Activated CD4-positive, alpha-beta T cell treated with anti-CD3 and anti-CD28 coated beads, Interleukin-10, Interleukin-2, amounts not matched to agents 100 ng/mL and 50 ng/mL, durations not matched to agents 16 hours and 8 hours (primary cell): ENCODE results near the gene ASB5.
"Not testable (repeated sequence)": the region's sequence is repeated elsewhere in the genome, so short reads cannot be mapped to it uniquely, and the experiment has no call there.

Experiments used
- DNase-seq: peaks from one replicate; pipeline ENCODE4 v3.0.0-alpha.2; 2020

ASB5 gene, protein sequence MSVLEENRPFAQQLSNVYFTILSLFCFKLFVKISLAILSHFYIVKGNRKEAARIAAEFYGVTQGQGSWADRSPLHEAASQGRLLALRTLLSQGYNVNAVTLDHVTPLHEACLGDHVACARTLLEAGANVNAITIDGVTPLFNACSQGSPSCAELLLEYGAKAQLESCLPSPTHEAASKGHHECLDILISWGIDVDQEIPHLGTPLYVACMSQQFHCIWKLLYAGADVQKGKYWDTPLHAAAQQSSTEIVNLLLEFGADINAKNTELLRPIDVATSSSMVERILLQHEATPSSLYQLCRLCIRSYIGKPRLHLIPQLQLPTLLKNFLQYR

DNA sequence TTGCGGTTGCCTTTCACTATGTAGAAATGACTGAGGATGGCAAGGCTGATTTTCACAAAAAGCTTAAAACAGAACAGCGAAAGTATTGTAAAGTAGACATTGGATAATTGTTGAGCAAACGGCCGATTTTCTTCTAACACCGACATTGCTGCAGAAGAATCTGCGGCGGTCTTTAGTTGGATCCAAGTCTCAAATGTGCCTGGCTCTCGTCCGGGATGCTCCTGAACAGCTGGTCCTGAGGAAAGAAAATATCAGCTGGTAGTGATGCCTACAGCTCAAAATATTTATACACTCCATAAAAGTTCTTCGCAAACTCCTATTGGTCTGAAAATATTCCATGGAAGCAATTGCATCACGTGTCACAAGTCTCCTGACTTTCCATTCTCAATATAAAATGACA lies at the start of gene ASB5:
Gene ASB5, minus strand, starts transcription at position 260 of the 400 bp plus-strand sequence. Its CDS starts 114 bp downstream, at position 146.
- no peak for DNase-seq

DNA sequence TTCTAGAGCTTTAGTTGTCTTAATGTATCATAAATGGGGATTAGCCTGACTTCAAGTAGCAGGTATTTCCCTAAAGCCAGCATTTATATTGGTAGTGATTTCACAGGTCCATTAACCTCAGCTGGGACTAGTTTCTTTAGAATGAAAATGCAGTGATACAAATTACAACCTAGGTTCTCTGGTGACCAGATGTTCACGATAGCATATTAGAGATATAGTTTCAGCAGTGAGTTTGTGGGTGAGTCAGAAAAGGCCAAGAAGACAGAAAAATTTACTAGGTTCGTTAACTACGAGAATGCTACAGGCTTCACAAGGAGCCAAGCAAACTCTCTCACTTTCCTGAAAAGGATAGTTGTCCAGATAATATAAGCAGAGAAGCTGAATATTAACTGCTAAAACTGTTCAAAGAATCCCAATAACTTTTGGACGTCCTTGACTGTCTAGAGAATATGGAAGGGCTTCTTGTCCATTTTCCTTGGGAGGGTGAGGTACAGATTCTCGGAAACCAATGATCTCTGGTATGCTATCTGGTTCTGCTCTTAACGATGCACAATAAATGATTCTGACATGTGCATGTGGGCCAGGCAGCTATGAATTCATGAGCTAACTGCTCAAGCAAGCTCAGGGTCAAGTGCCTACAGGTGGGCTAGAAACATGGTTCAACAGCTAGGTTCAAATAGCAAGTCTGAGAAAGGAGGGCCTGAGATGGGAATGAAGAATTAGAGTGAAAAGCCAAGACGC lies 44.7 kb upstream of the ASB5 start:
- no peak for DNase-seq

DNA sequence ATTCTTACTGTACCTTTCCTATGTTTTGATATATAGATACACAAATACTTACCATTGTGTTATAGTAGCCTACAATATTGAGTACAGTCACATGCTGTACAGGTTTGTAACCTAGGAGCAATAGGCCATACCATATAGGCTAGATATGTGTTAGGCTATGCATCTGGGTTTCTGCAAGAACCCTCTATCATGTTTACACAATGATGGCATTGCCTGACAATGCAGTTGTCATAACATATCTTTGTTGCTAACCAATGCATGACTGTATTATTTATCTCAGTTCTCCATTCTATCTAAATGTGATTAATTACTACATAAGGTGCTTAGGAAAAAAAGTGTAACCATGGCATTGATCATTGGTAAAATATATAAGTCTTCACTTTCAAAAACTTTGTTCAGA lies 40.8 kb upstream of the ASB5 start:
- no peak for DNase-seq

DNA sequence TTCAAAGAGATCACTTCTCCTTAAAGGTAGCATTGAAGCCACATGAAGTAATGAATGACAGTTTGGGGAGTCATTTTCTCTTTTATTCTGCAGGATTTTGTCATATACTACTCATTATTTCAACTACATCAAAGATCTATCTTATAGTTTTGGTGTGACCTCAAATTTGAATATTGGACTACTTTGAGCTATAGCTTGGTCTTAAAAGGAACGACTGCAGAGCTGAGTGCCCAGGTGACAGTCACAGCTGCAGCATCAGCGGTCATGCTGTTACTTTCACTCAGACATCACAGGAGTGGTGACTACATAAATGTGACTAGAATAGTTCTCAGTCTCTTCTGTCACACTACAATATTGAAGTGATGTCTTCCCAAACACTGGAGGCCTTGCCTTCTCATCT lies 40.0 kb upstream of the ASB5 start:
- no peak for DNase-seq

DNA sequence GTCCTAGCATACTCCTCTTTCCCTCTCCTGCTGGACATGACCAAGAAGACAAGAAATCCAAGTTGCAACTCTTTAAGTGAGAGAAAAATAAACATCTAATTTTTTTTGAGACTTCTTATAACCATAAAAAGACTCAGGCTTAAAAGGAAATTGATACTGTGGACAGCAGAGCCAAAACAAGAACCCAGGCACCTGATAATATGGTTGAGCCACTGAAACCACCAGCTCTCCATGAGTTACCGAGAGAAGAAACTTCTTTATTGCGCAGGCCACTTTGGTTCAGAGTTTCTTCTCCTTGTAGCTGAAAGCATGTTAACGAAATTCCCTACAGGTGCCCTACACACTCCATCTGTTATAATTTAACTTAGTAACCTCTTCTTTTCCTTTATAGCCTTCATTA lies 39.4 kb upstream of the ASB5 start:
- no peak for DNase-seq

DNA sequence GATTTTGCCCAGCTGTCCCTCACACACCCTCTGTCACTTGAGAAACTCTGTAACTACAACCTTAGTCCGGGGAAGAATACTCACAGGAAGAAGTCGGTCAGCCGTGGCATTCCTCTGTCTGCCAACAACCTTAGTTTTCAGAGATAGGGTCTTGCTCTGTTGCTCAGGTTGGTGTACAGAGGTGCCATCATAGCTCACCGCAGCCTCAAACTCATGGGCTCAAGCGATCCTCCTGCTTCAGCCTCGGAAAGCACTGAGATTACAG lies 38.6 kb upstream of the ASB5 start:
- DNase-seq = no peak

DNA sequence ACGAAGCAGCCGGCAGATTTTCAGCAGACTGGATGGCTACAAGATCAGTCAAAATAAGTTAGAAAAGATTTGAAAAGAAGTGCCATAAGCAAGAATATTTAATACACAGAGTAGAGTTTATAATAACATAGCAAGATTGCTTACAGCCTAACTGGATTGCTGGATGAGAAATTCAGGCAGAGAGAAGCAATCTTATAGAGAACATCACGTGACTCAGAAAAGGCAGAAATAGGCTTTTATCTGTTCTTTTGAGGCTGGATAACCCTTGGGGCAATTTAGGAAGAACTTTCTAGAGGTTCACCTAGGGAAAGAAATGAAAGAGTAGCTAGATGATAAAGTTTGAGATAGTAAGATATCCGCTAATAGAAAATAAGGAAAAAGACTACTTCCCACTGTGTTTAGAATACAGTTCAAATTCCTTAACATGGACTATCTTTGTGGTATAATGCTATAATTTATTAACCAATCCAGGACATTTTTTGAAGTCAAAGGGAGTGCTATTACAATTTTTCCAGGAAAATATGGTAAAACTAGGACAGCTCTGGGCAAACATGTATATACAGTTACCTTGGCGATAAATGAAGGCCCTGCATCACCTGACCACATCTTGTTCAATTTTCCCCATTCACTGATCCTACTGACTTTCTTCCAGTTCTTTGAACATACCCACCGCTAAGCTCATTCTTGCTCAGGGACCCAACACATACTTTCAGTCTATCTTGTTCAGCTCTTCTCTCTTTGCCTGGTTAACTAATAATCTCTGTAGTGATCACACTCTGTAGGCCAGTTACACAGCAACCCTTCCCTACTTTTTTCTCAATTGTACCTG lies 38.0 kb upstream of the ASB5 start:
- DNase-seq = no peak

DNA sequence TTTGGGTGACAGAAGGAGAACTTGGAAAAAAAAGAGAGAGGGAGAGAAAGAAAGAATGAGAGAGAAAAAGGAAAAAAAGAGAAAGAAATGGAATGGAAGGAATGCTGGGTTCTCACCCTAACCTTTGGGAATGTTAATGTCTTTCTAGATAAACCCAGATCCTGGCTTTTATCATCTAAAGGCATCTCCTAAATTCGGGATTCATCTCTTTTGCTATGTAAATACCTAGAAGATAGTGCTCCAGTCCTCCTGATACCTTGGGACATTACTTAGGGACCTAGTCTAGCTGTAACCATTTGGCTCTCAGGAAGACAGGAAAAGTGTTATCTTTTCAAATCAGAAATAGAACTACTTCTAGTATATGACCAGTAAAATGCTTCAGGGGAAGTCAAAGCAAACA lies 34.9 kb upstream of the ASB5 start:
- DNase-seq = no peak

DNA sequence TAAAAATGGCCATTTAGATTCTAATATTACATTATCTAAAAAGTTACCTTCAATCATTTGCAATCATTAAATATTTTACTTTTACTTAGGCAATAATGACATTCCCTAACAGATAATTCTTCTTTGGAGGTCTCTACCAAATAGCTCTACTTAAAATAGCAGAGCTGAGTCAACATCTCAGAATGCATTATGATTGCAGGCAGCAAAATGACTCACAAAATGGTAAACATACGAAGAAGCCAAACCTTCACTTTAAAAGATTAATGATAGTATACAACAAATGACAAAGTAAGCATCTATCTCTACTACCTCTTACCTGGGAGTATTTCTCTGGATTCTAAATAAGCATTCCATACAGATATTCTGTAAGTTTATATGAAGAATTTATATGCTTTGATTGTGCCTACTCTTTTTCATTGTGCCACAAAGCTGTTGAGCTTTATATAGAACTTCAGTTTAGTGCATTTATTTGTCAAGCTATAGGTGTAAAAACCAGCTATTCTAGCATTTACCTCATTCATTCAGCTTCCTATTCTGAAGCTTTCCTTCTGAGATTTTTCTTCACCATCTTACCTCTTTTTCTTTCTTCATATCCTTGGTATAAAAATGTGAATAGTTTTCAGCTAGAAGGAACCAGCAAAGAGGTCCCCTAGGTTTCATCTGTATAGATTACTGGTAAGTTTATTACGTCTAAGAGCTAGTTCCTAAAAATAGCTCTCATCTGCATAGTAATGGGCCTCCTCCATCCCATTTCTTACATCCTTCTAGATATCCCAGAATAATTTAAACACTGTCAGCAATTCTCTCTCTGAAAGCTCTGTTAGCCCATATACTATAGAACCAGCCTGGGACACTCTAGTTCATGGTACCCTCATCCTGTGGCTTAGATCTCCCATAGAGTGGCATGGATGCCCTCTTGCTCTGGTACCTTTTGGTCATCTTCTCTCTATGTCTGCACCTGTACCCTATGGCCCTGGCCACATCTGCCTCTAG lies 33.6 kb upstream of the ASB5 start:
- no peak for DNase-seq

DNA sequence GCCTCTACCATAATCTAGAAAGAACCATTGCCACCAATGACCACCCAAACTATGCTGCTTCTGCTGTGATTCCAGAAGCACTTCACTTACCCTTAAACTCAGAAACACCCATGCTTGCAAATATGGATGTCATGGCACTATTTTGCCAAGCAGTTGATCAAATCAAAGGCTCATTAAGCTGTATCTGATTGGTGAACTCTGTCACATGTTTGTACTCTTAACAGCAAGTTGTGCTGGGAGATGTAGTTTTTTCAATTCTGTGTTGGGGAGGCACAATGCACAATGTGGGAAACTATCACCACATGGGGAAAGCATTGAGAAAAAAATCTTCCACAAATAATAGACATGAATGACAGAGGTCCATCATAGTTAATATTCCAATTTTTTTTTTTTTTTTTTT lies 31.5 kb upstream of the ASB5 start:
- DNase-seq = no peak

DNA sequence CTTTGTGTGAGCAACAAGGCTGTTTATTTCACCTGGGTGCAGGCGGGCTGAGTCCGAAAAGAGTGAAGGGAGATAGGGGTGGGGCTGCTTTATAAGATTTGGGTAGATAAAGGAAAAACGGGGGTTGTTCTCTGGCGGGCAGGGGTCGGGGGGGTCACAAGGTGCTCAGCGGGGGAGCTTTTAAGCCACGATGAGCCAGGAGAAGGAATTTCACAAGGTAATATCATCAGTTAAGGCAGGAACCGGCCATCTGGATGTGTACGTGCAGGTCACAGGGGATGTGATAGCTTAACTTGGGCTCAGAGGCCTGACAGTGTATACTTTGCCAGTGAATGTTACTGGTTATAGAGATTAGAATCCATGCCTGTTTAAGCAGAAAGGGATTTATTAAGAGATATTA lies 31.0 kb upstream of the ASB5 start:
- DNase-seq = no peak

DNA sequence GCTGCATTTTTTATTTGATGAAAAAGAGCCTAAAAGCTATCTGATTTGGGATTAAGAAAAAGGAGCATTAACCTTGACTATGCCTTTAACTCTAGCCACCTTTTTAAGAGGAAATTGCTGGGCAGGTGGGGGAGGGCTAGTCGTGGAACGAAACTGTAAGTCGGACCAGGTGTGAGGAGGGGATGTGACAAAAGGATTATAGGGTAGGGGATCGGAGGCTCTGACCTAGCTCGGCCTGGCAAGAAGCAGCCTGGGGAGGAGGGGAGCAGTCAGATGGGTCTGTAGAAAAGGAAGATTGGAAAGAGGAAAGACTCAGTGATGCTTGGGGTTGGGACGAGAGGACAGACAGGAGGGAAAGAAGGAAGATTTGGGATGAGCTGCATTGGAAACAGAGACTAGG lies 29.6 kb upstream of the ASB5 start:
- DNase-seq = no peak

DNA sequence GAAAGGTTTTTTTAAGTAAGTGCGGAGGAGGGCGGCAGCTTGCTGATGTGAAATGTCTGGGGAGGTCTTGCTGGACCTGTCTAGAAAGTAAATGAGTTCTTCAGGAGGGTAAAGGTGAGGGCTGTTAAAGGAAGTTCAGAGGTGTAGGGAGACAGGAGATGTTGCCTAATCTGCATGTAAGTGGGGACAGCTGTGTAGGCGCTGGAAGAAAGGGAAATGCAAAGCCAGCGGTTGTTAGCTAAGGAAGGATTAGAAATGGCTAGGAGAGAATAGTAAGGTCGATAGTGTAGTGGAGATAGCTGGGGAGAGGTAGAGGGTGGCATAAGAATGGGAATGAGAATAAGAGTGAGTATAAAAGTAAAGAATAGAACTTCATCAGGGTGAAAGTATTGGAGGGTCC lies 26.9 kb upstream of the ASB5 start:
- DNase-seq = not testable (repeated sequence)

DNA sequence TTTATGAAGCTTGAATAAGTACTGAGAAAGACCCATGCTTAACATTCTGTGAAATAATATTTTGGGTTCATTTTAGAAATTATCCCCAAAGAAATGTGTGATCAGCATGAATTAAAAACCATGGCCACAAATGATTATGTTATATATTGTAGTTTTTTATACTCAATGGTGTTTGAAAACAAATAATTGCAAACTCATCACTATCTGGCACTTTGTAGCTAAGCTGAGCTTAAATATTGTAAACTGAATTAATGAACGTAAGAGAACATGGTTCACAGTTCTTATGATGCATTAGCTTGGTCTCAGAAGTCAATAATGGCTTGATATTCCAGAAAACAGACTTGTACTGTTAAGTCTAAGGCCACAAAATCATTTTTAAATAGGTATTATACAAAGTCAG lies 24.6 kb upstream of the ASB5 start:
- no peak for DNase-seq

DNA sequence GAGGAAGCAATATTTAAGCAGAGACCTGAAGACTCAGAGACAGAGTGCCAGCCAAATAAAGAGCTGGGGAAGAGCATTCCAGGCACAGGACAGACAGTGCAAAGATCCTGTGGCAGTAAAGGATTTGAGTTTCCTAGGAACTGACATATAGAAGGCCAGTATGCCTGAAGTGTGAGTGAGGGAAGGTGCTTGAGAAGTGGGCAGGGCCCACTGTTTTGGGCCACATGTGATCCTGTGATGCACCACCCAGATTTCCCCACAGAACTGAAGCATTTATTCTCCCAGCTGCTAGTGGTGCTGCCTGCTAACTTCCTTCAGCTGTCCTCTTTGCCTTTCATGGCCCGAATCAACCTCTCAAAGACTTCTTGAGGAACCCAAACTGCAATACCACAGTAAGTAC lies 23.9 kb upstream of the ASB5 start:
- DNase-seq = no peak

DNA sequence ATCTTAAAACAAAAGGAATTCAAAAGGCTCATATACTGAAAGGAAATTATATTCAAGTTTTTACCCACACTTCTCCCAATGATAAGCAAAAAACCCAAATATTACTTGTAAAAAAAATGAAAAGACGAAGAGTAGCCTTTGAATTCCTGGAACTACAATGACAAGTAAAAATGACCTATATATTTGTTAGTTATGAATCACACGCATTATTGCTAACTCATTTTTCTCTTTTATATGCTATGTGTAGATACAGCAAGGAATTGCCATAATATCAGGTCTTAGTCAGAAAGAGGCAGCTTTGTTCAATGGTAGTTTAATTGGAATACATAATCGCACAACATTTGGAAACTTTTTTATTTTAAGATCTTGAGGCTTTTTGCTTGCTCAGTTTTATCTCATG lies 22.7 kb upstream of the ASB5 start:
- DNase-seq = no peak

DNA sequence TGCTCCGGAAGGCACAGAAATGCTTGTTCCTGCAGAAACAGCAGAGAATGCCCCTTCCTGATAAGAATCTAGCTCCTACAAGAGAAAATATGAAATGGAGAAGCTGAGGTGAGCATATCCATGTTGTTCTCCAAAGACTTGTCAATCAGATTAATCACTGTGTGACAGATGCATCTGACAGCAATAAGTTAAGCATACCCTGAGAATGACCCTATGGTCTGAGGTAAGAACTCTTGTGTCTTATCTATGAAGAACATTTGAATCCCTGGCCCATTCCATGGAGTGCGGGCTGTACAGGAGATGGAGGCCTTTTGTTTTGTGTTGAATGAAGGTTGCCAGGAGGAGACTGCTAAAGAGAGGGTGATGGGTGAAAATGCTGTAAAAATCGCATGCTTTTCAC lies 21.5 kb upstream of the ASB5 start:
- DNase-seq = no peak

DNA sequence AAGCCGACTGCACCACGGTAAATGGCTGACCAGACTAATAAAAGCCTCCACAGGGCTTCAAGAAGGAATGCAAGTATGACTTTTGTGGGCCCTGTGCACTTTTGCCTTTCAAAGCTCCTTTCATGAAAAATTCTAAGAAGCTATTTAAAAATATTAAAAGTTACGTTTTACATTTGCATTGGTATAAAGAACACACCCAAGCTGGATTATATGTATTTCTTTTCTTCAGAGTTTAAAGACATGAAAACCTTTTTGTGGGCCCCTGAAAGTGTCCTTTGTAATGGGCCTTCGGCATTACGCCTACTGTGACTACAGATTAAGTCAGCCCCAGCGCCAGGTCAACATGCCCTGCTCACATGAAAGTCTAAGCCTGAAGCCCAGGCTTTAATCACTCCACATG lies 20.5 kb upstream of the ASB5 start:
- no peak for DNase-seq

DNA sequence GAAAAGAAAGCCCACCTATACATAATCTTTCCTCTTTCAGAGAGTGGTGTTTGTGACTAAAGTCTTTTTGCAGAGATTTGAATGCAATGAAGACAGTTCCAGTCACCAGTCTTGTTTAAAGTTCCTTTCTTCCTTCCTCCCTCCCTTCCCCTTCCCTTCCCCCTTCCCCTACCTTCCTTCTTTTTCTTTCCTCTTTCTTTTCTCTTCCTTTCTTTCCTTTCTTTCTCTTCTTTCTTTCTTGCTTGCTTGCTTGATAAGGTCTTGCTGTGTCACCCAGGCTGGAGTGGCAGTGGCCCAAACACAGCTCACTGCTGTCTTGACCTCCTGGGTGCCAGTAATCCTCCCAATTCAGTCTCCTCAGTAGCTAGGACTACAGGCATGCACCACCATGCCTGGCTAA lies 19.0 kb upstream of the ASB5 start:
- no peak for DNase-seq

DNA sequence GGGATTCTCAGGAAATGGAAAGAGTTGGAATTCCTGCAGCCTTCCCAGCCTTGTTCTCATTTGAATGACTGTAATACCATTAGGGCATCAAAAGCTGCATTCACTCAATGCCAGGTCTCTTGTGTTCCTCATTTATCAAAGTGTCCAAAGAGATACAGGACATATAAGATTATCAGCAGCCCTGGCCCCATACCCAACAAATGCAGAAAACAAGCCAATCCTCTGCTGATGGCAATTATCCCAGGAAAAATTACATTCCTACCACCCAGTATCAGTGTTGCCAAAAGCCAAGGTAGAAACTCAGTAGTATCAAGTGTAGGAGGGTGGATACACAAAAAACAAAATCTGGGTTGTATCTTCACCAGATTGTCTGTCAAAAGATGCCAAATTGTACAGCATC lies 18.5 kb upstream of the ASB5 start:
- DNase-seq = no peak

DNA sequence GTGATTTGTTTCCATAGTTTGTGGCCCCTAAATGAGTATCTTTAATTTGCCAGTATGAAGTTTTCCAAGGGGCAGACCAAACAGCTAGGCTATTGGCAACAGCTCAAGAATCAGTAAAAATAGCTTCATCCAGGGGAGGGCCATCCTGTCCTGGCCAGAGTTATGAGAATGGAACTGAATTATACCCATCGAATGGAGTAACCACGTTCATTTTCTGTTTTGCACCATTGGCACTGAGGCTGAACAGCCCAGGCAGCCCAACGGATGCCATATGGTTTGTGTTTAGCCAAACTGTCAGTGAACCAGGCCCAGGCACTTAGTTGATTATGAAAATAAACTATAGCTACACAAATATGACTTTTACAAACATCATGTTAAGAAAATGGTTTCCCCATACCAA lies 17.7 kb upstream of the ASB5 start:
- DNase-seq = no peak

DNA sequence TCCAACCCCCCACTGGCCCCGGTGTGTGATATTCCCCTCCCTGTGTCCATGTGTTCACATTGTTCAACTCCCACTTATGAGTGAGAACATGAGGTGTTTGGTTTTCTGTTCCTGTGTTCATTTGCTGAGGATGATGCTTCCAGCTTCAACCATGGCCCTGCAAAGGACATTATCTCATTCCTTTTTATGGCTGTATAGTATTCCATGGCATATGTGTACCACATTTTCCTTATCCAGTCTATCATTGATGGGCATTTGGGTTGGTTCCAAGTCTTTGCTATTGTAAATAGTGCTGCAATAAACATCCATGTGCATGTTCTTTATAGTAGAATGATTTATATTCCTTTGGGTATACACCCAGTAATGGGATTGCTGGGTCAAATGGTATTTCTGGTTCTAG lies 10.5 kb upstream of the ASB5 start:
- not testable (repeated sequence) for DNase-seq
